ENCODE results near the gene ZBTB1. TPM values are rescaled to one million over a fixed set of nuclear protein-coding genes. Genes with fewer than 3 reads are reported as not detected.

The ZBTB1 gene
- total and polyA plus RNA-seq, 10 of the 15 experiments (the other 5 are each of a cell fraction or from before 2014, with no cell fraction given) = 12.3 to 127 (median 40.0) TPM

DNA sequence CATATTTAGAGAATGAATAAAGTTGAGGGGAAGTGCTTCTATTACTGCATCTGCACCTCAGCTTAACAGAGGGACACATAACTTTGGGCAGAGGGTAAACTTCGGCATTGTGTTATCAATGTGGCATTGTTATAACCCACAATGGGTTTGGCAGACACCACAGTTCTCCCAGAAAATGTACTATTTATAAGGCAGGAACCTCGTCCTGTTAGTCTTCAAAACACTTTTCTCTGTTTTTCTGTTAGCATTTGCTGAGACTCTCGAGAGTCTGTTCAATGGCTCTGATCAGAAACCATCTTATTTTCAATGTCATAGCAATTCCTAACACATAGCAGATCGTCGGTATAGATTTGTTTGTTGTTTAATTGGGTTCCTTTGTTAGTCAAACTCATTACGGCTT is 59.1 kb downstream of the ZBTB1 start:
- H3K27me3 ChIP-seq (replicated peaks in 1 of 2; ENCODE audit: control insufficient read depth in 2 of 2, insufficient read depth in 2 of 2, low read length in 1 of 2) = no peaks in the 10 kb centered on the region
- ATAC-seq (no peak), DNase-seq (ENCODE audit: low read depth, low spot score) (no peak), FAIRE-seq (no peak)
- no TSS peak for BruUV-seq (replicated peaks)
- H3K4me1 ChIP-seq (ENCODE audit: control insufficient read depth, insufficient read depth, low read length) = no peaks in the 10 kb centered on the region
- no peak overlapping the region for H2AFZ ChIP-seq (ENCODE audit: control insufficient read depth, low read depth, low read length)
- no peaks in the 10 kb centered on the region for H3K9me3 ChIP-seq (replicated peaks; ENCODE audit: control insufficient read depth, insufficient read depth, low read length)
- TF ChIP-seq DPF2 (IDR thresholded peaks at IDR 0.05) = no peak
- TF ChIP-seq ZNF24 (IDR thresholded peaks at IDR 0.05) = no peak
- no peak for TF ChIP-seq CBFB (IDR thresholded peaks at IDR 0.05; ENCODE audit: low read depth)
- TF ChIP-seq, protein P1, sequence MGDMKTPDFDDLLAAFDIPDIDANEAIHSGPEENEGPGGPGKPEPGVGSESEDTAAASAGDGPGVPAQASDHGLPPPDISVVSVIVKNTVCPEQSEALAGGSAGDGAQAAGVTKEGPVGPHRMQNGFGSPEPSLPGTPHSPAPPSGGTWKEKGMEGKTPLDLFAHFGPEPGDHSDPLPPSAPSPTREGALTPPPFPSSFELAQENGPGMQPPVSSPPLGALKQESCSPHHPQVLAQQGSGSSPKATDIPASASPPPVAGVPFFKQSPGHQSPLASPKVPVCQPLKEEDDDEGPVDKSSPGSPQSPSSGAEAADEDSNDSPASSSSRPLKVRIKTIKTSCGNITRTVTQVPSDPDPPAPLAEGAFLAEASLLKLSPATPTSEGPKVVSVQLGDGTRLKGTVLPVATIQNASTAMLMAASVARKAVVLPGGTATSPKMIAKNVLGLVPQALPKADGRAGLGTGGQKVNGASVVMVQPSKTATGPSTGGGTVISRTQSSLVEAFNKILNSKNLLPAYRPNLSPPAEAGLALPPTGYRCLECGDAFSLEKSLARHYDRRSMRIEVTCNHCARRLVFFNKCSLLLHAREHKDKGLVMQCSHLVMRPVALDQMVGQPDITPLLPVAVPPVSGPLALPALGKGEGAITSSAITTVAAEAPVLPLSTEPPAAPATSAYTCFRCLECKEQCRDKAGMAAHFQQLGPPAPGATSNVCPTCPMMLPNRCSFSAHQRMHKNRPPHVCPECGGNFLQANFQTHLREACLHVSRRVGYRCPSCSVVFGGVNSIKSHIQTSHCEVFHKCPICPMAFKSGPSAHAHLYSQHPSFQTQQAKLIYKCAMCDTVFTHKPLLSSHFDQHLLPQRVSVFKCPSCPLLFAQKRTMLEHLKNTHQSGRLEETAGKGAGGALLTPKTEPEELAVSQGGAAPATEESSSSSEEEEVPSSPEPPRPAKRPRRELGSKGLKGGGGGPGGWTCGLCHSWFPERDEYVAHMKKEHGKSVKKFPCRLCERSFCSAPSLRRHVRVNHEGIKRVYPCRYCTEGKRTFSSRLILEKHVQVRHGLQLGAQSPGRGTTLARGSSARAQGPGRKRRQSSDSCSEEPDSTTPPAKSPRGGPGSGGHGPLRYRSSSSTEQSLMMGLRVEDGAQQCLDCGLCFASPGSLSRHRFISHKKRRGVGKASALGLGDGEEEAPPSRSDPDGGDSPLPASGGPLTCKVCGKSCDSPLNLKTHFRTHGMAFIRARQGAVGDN (IDR thresholded peaks at IDR 0.05) = no peak
- no peak for TF ChIP-seq TCF7 (IDR thresholded peaks at IDR 0.05; ENCODE audit: borderline replicate concordance)
- TF ChIP-seq EZH2 (IDR thresholded peaks at IDR 0.05; ENCODE audit: borderline replicate concordance, control insufficient read depth, low read depth, low read length) = no peak
- no peak for TF ChIP-seq MYB (IDR thresholded peaks at IDR 0.05; ENCODE audit: borderline replicate concordance, low read depth, low read length)
- TF ChIP-seq NR2C1 (IDR thresholded peaks at IDR 0.05) = no peak
- TF ChIP-seq EGR1 (IDR thresholded peaks at IDR 0.05; ENCODE audit: borderline replicate concordance in 1 of 2, low read depth in 2 of 2, low read length in 2 of 2) = no peak
- TF ChIP-seq, protein P2, sequence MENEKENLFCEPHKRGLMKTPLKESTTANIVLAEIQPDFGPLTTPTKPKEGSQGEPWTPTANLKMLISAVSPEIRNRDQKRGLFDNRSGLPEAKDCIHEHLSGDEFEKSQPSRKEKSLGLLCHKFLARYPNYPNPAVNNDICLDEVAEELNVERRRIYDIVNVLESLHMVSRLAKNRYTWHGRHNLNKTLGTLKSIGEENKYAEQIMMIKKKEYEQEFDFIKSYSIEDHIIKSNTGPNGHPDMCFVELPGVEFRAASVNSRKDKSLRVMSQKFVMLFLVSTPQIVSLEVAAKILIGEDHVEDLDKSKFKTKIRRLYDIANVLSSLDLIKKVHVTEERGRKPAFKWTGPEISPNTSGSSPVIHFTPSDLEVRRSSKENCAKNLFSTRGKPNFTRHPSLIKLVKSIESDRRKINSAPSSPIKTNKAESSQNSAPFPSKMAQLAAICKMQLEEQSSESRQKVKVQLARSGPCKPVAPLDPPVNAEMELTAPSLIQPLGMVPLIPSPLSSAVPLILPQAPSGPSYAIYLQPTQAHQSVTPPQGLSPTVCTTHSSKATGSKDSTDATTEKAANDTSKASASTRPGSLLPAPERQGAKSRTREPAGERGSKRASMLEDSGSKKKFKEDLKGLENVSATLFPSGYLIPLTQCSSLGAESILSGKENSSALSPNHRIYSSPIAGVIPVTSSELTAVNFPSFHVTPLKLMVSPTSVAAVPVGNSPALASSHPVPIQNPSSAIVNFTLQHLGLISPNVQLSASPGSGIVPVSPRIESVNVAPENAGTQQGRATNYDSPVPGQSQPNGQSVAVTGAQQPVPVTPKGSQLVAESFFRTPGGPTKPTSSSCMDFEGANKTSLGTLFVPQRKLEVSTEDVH (IDR thresholded peaks at IDR 0.05; ENCODE audit: low read depth, partially characterized antibody) = no peak
- no peak for TF ChIP-seq NR2C2 (IDR thresholded peaks at IDR 0.05; ENCODE audit: borderline replicate concordance, control insufficient read depth, insufficient read length, low read depth)
- TF ChIP-seq, protein P3, sequence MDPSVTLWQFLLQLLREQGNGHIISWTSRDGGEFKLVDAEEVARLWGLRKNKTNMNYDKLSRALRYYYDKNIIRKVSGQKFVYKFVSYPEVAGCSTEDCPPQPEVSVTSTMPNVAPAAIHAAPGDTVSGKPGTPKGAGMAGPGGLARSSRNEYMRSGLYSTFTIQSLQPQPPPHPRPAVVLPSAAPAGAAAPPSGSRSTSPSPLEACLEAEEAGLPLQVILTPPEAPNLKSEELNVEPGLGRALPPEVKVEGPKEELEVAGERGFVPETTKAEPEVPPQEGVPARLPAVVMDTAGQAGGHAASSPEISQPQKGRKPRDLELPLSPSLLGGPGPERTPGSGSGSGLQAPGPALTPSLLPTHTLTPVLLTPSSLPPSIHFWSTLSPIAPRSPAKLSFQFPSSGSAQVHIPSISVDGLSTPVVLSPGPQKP (IDR thresholded peaks at IDR 0.05; ENCODE audit: low read depth, low read length) = no peak
- TF ChIP-seq CREM (IDR thresholded peaks at IDR 0.05; ENCODE audit: low read depth) = no peak
- TF ChIP-seq SMARCA5 (IDR thresholded peaks at IDR 0.05) = no peak
- H3K27ac ChIP-seq (ENCODE audit: control insufficient read depth, insufficient read depth) = no peak overlapping the region
- no peak overlapping the region for H3K4me3 ChIP-seq
- ChIA-PET SMC1A (ENCODE audit: uncharacterized antibody, unreplicated experiment) (no interaction called here), RAD21 (ENCODE audit: unreplicated experiment) (no interaction called here), POLR2A (no interaction called here), CTCF (no interaction called here)
- no peaks in the 10 kb centered on the region; the same call in 1 of the 2 replicates for H4K20me1 ChIP-seq (ENCODE audit: control insufficient read depth, insufficient read depth)
- 38% methylated on average over 6 of the region's 6 CpGs for WGBS (ENCODE audit: insufficient coverage, insufficient replicate concordance, low lambda C conversion rate, missing lambda C conversion rate)
- no peak overlapping the region for H3K4me2 ChIP-seq (ENCODE audit: control insufficient read depth, insufficient read depth)
- intact Hi-C loops (cut with micrococcal nuclease; ENCODE audit: unreplicated experiment) = no loop called here
- no peaks in the 10 kb centered on the region for H3K36me3 ChIP-seq (ENCODE audit: control insufficient read depth in 2 of 2, insufficient read depth in 2 of 2, low read length in 1 of 2)
- in situ Hi-C loops (cut with MboI) = no loop called here
- H3K9ac ChIP-seq (ENCODE audit: control insufficient read depth, insufficient read depth, low read length) = no peak overlapping the region
- H3K79me2 ChIP-seq (ENCODE audit: control insufficient read depth, insufficient read depth, low read length) = no peaks in the 10 kb centered on the region

Measured in GM12878 (cell line).